H9 (cell line): ENCODE results near the gene CAPG. TPM values are rescaled to one million over a fixed set of nuclear protein-coding genes. Genes with fewer than 3 reads are reported as not detected.
A peak's percentile ranks its signal among the peaks of the same experiment; 100 is the strongest.

ENCODE experiments used
- DNase-seq: peaks from one replicate; pipeline ENCODE4 v3.0.0-alpha.2; 2017
- H2AFZ ChIP-seq: one replicate; pipeline ENCODE4 v1.6.1; 2013; ENCODE audit warnings: mild to moderate bottlenecking, low read length, control low read depth, moderate library complexity
- H2AK5ac ChIP-seq: 2 replicates; pipeline ENCODE4 v1.6.1; 2013; ENCODE audit warnings: low read length, control low read depth, mixed read lengths; ENCODE audit not compliant: insufficient read length
- H2BK120ac ChIP-seq: one replicate; pipeline ENCODE4 v1.6.1; 2013; ENCODE audit warnings: low read depth, mild to moderate bottlenecking, low read length, control low read depth, inconsistent platforms; ENCODE audit not compliant: poor library complexity, severe bottlenecking
- H2BK12ac ChIP-seq: 2 replicates; pipeline ENCODE4 v1.6.1; 2013; ENCODE audit warnings: low read length, control low read depth, mixed read lengths, low read depth; ENCODE audit not compliant: insufficient read length
- H2BK15ac ChIP-seq: 2 replicates; pipeline ENCODE4 v1.6.1; 2013; ENCODE audit warnings: low read depth, low read length, control low read depth
- H2BK20ac ChIP-seq: one replicate; pipeline ENCODE4 v1.6.1; 2013; ENCODE audit warnings: low read depth, mild to moderate bottlenecking, low read length, control low read depth, inconsistent platforms; ENCODE audit not compliant: poor library complexity, severe bottlenecking
- H2BK5ac ChIP-seq: 2 replicates; pipeline ENCODE4 v1.6.1; 2013; ENCODE audit warnings: low read length, control low read depth, mixed read lengths; ENCODE audit not compliant: insufficient read length
- H3K14ac ChIP-seq: 2 replicates; pipeline ENCODE4 v1.6.1; 2013; ENCODE audit warnings: low read length, control low read depth; ENCODE audit not compliant: insufficient read depth
- H3K18ac ChIP-seq: 2 replicates; pipeline ENCODE4 v1.6.1; 2013; ENCODE audit warnings: low read depth, mild to moderate bottlenecking, mixed read lengths, low read length, control low read depth; ENCODE audit not compliant: insufficient read length
- H3K23ac ChIP-seq: 2 replicates; pipeline ENCODE4 v1.6.1; 2013; ENCODE audit warnings: low read length, control low read depth, mixed read lengths, low read depth; ENCODE audit not compliant: insufficient read length
- H3K23me2 ChIP-seq: 2 replicates; pipeline ENCODE4 v1.6.1; 2013; ENCODE audit warnings: low read depth, mild to moderate bottlenecking, mixed read lengths, low read length, control low read depth; ENCODE audit not compliant: insufficient read length, poor library complexity, severe bottlenecking
- H3K27ac ChIP-seq: 2 replicates; pipeline ENCODE4 v1.5.1; 2013; ENCODE audit warnings: low read length, control low read depth, mixed read lengths, low read depth; ENCODE audit not compliant: insufficient read length
- H3K27me3 ChIP-seq: 2 replicates; pipeline ENCODE4 v1.6.1; 2013; ENCODE audit warnings: low read length, control low read depth, inconsistent platforms; ENCODE audit not compliant: insufficient read depth
- H3K4ac ChIP-seq: 2 replicates; pipeline ENCODE4 v1.6.1; 2013; ENCODE audit warnings: low read depth, mild to moderate bottlenecking, control low read depth, inconsistent platforms, low read length, moderate library complexity
- H3K4me1 ChIP-seq: 2 replicates; pipeline ENCODE4 v1.6.1; 2013; ENCODE audit warnings: low read length, control low read depth, inconsistent platforms; ENCODE audit not compliant: insufficient read depth
- H3K4me2 ChIP-seq: 2 replicates; pipeline ENCODE4 v1.6.1; 2013; ENCODE audit warnings: low read length, control low read depth, mixed read lengths; ENCODE audit not compliant: insufficient read length, insufficient read depth
- H3K56ac ChIP-seq: 2 replicates; pipeline ENCODE4 v1.6.1; 2013; ENCODE audit warnings: low read depth, mild to moderate bottlenecking, mixed read lengths, low read length, control low read depth; ENCODE audit not compliant: insufficient read length
- H3K79me1 ChIP-seq: 2 replicates; pipeline ENCODE4 v1.6.1; 2013; ENCODE audit warnings: low read depth, mild to moderate bottlenecking, moderate library complexity, low read length, control low read depth, inconsistent platforms; ENCODE audit not compliant: insufficient read depth, poor library complexity, severe bottlenecking
- H3K79me2 ChIP-seq: 2 replicates; pipeline ENCODE4 v1.6.1; 2013; ENCODE audit warnings: low read length, control low read depth, inconsistent platforms; ENCODE audit not compliant: insufficient read depth
- H3K9ac ChIP-seq: 2 replicates; pipeline ENCODE4 v1.6.1; 2013; ENCODE audit warnings: low read length, control low read depth, mixed read lengths; ENCODE audit not compliant: insufficient read length; ENCODE audit errors: extremely low read depth
- H3K9me3 ChIP-seq: one replicate; pipeline ENCODE4 v1.6.1; 2013; ENCODE audit warnings: low read depth, low read length, inconsistent platforms; ENCODE audit not compliant: control insufficient read depth
- H3T11ph ChIP-seq: one replicate; pipeline ENCODE4 v1.6.1; 2013; ENCODE audit warnings: mild to moderate bottlenecking, low read length, control low read depth, inconsistent platforms
- H4K20me1 ChIP-seq: one replicate; pipeline ENCODE4 v1.6.1; 2013; ENCODE audit not compliant: control insufficient read depth, insufficient read length, insufficient read depth
- H4K5ac ChIP-seq: 2 replicates; pipeline ENCODE4 v1.6.1; 2013; ENCODE audit warnings: low read depth, mild to moderate bottlenecking, mixed read lengths, low read length, control low read depth; ENCODE audit not compliant: insufficient read length
- H4K8ac ChIP-seq: replicated peaks from 2 replicates; pipeline ENCODE4 v1.6.1; 2013; ENCODE audit warnings: low read length, control low read depth, mixed read lengths, low read depth; ENCODE audit not compliant: insufficient read length
- H4K91ac ChIP-seq: 2 replicates; pipeline ENCODE4 v1.6.1; 2013; ENCODE audit warnings: low read depth, mild to moderate bottlenecking, moderate library complexity, mixed read lengths, low read length, control low read depth; ENCODE audit not compliant: insufficient read length
- H3K27ac Mint-ChIP-seq, 3 experiments: 2 replicates in 2 of 3; 3 replicates in 1 of 3; pipeline ENCODE4 v1.8.0; 2020 to 2021; ENCODE audit warnings: mixed read lengths in 3 of 3, mild to moderate bottlenecking in 1 of 3, moderate library complexity in 1 of 3
- H3K27me3 Mint-ChIP-seq: 2 replicates; pipeline ENCODE4 v1.8.0; 2021; ENCODE audit warnings: low read depth, mild to moderate bottlenecking, moderate library complexity, mixed read lengths
- H3K36me3 Mint-ChIP-seq, 3 experiments: 2 replicates in 2 of 3; 3 replicates in 1 of 3; pipeline ENCODE4 v1.8.0; 2020 to 2021; ENCODE audit warnings: low read depth in 3 of 3, mixed read lengths in 3 of 3; ENCODE audit not compliant: insufficient read depth in 1 of 3
- H3K4me1 Mint-ChIP-seq, 2 experiments: 2 replicates each; pipeline ENCODE4 v1.8.0; 2020; ENCODE audit warnings: mixed read lengths in 2 of 2
- H3K4me3 Mint-ChIP-seq, 2 experiments: 2 replicates in 1 of 2; 3 replicates in 1 of 2; pipeline ENCODE4 v1.8.0; 2020 to 2021; ENCODE audit warnings: mild to moderate bottlenecking in 2 of 2, mixed read lengths in 2 of 2, moderate library complexity in 1 of 2
- H3K9me3 Mint-ChIP-seq, 2 experiments: 2 replicates in 1 of 2; 3 replicates in 1 of 2; pipeline ENCODE4 v1.8.0; 2020; ENCODE audit warnings: mild to moderate bottlenecking in 2 of 2, mixed read lengths in 2 of 2, moderate library complexity in 1 of 2
- WGBS: extraction: QIAGEN DNeasy Blood & Tissue Kit; methylation state at CpG from one replicate; pipeline ENCODE4 v1.1.7; 2013; ENCODE audit warnings: missing lambda C conversion rate, low lambda C conversion rate, mixed read lengths; ENCODE audit not compliant: insufficient read length; ENCODE audit errors: extremely low coverage; 5-methylcytosine and 5-hydroxymethylcytosine counted together
- total RNA-seq: library from RNA; stranded (reverse); gene quantifications from 2 replicates; pipeline ENCODE4 v1.2.1, GENCODE V29; 2021
- TF ChIP-seq, protein P1 (sequence below): fragments of 200-600 bp; sonication (generic); conservative IDR thresholded peaks from 3 replicates; pipeline ENCODE4 v1.8.0; 2021; ENCODE audit warnings: antibody characterized with exemption, mild to moderate bottlenecking

The CAPG gene
- total RNA-seq, 1 experiment from 2014 or later = 72.8 TPM

DNA sequence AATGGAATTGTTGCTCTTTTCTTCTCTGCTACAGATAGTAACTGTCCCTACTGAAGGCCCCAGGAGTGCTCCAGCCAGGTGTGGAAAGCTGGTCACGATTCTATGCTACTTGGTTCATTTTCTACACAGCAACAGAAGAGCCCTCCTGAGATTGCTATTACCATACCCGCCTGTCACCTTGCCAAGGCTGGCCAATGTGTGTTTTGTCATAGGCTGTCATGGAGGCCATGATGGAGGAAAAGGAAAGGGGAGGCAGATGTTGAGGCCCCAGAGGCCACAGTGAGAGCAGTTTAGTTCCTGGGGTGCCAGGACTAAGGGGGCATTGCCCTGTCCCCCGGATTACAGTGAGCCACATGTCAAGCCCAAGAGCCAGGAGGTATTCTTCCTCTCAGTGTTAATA, 54.6 kb downstream of the CAPG start:
- no peaks in the 10 kb centered on the region for H3K9me3 Mint-ChIP-seq
- peaks cover 6 to 20% (median 6%) of the 10 kb centered on the region in 3 experiments; a peak in 6 of 7 replicates for H3K36me3 Mint-ChIP-seq
- no peak overlapping the region for H4K91ac ChIP-seq
- no peak overlapping the region for H3T11ph ChIP-seq
- H2AFZ ChIP-seq = no peak overlapping the region
- H3K14ac ChIP-seq = no peak overlapping the region
- H3K9ac ChIP-seq = no peak overlapping the region
- DNase-seq = no peak
- H2BK20ac ChIP-seq = no peak overlapping the region
- H3K79me2 ChIP-seq = no peaks in the 10 kb centered on the region
- WGBS = no CpG with 5 or more reads among the region's 3 CpGs
- H3K18ac ChIP-seq = no peak overlapping the region
- H3K23me2 ChIP-seq = peaks cover 12% of the 10 kb centered on the region
- H3K4me1 ChIP-seq = no peaks in the 10 kb centered on the region
- H3K79me1 ChIP-seq = no peaks in the 10 kb centered on the region
- peaks cover 5 to 12% of the 10 kb centered on the region in 2 experiments; a peak in 3 of 4 replicates for H3K4me1 Mint-ChIP-seq
- TF ChIP-seq, protein P1, sequence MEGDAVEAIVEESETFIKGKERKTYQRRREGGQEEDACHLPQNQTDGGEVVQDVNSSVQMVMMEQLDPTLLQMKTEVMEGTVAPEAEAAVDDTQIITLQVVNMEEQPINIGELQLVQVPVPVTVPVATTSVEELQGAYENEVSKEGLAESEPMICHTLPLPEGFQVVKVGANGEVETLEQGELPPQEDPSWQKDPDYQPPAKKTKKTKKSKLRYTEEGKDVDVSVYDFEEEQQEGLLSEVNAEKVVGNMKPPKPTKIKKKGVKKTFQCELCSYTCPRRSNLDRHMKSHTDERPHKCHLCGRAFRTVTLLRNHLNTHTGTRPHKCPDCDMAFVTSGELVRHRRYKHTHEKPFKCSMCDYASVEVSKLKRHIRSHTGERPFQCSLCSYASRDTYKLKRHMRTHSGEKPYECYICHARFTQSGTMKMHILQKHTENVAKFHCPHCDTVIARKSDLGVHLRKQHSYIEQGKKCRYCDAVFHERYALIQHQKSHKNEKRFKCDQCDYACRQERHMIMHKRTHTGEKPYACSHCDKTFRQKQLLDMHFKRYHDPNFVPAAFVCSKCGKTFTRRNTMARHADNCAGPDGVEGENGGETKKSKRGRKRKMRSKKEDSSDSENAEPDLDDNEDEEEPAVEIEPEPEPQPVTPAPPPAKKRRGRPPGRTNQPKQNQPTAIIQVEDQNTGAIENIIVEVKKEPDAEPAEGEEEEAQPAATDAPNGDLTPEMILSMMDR = no peak
- H3K27me3 ChIP-seq = no peaks in the 10 kb centered on the region
- no peak overlapping the region for H2AK5ac ChIP-seq
- H2BK120ac ChIP-seq = no peak overlapping the region
- no peak overlapping the region for H2BK12ac ChIP-seq
- no peak overlapping the region for H3K56ac ChIP-seq
- peak overlapping the region; percentile 89 for H3K4me2 ChIP-seq
- no peak overlapping the region for H4K5ac ChIP-seq
- no peak overlapping the region for H3K23ac ChIP-seq
- no peak overlapping the region for H4K8ac ChIP-seq
- peak overlapping the region; percentile 91 to 99 for H3K4me3 Mint-ChIP-seq
- no peak overlapping the region for H2BK5ac ChIP-seq
- H3K27me3 Mint-ChIP-seq = no peaks in the 10 kb centered on the region
- no peak overlapping the region for H3K4ac ChIP-seq
- H4K20me1 ChIP-seq = no peaks in the 10 kb centered on the region
- no peak overlapping the region for H2BK15ac ChIP-seq
- H3K27ac ChIP-seq = no peak overlapping the region
- H3K9me3 ChIP-seq = no peaks in the 10 kb centered on the region
- H3K27ac Mint-ChIP-seq = no peak overlapping the region
